Upper lobe of left lung (tissue), 4 donors: Measurements from ENCODE around the gene HIVEP2.

ENCODE experiments used
- EP300 ChIP-seq, 4 donors: sonication (generic); formaldehyde crosslinking; IDR thresholded peaks; one replicate each; pipeline ENCODE4 v1.5.1; 2017; ENCODE audit warnings: antibody characterized with exemption in 4 of 4, control low read depth in 2 of 4
- TF ChIP-seq, protein P1 (sequence below), 6 experiments: fragments of 450-650 bp in 4 of 6; fragments of 200-600 bp in 2 of 6; sonication (generic) in 2 of 6; IDR thresholded peaks; one replicate each; pipeline ENCODE4 v1.5.1; 2016 to 2019; ENCODE audit warnings: antibody characterized with exemption in 6 of 6

DNA sequence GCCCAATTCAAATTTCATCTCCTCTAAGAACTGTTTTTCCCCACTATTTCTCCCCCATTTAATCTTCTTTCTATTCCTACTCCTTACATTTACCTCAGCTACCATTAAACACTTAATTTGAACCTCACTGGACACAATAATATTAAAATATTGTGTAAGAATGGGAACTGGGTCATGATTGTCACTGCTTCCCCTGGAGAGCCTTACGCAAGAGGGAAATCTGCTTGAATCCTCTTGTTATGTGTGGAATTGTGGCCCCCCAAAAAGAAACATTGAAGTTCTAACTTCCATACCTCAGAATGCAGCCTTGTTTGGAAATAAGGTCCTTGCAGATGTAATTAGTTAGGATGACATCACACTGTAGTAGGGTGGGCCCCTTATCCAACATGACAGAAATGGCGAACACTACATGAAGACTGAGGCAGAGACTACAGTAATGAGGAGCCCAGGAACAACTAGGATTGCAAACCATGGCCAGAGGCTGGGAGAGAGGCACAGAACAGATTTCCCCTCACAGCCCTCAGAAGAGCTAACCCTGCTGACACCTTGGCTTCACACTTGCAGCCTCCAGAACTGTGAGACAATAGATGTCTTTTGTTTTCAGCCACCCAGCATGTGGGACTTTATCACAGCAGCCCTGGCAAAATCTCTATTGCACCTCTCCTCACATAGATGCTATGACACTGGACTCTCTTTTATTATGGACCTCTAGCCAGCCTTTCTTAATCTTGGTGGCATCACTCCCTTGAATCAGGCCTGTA is 29.9 kb downstream of the HIVEP2 start:
- TF ChIP-seq, protein P1, sequence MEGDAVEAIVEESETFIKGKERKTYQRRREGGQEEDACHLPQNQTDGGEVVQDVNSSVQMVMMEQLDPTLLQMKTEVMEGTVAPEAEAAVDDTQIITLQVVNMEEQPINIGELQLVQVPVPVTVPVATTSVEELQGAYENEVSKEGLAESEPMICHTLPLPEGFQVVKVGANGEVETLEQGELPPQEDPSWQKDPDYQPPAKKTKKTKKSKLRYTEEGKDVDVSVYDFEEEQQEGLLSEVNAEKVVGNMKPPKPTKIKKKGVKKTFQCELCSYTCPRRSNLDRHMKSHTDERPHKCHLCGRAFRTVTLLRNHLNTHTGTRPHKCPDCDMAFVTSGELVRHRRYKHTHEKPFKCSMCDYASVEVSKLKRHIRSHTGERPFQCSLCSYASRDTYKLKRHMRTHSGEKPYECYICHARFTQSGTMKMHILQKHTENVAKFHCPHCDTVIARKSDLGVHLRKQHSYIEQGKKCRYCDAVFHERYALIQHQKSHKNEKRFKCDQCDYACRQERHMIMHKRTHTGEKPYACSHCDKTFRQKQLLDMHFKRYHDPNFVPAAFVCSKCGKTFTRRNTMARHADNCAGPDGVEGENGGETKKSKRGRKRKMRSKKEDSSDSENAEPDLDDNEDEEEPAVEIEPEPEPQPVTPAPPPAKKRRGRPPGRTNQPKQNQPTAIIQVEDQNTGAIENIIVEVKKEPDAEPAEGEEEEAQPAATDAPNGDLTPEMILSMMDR (IDR thresholded peaks at IDR 0.05): no peak
- TF ChIP-seq EP300 (IDR thresholded peaks at IDR 0.05): no peak
